Stimulated activated memory B cell treated with anti-CD40 and anti-IgM and Interleukin-4, amounts not matched to agents 10 μg/mL and 1 μg/mL and 100 μg/mL, for 72 hours (primary cell): ENCODE results near the gene MESP1.

ENCODE experiments used
- ATAC-seq: fragments of 150-1000 bp; cut with Tn5 transposase; 2 replicates; pipeline ENCODE4 v1.10.0; 2021
- H3K27ac Mint-ChIP-seq: one replicate; pipeline ENCODE4 v1.8.0; 2022; ENCODE audit warnings: mild to moderate bottlenecking, mixed read lengths
- H3K27me3 Mint-ChIP-seq: one replicate; pipeline ENCODE4 v1.8.0; 2022; ENCODE audit warnings: mixed read lengths
- H3K36me3 Mint-ChIP-seq: one replicate; pipeline ENCODE4 v1.8.0; 2022; ENCODE audit warnings: mixed read lengths
- H3K4me1 Mint-ChIP-seq: one replicate; pipeline ENCODE4 v1.8.0; 2022; ENCODE audit warnings: mixed read lengths
- H3K4me3 Mint-ChIP-seq: one replicate; pipeline ENCODE4 v1.8.0; 2022; ENCODE audit warnings: mild to moderate bottlenecking, moderate library complexity, mixed read lengths
- H3K9me3 Mint-ChIP-seq: one replicate; pipeline ENCODE4 v1.8.0; 2022; ENCODE audit warnings: mixed read lengths

Gene MESP1

GRCh38 chr15:89731275-89731674 lies 19.8 kb downstream of the MESP1 start:
- Mint-ChIP-seq H3K27ac (no peak overlapping the region), H3K4me1 (no peaks in the 10 kb centered on the region), H3K4me3 (no peak overlapping the region), H3K36me3 (no peaks in the 10 kb centered on the region), H3K27me3 (peaks cover 28% of the 10 kb centered on the region), H3K9me3 (no peaks in the 10 kb centered on the region)
- ATAC-seq: no peak

DNA sequence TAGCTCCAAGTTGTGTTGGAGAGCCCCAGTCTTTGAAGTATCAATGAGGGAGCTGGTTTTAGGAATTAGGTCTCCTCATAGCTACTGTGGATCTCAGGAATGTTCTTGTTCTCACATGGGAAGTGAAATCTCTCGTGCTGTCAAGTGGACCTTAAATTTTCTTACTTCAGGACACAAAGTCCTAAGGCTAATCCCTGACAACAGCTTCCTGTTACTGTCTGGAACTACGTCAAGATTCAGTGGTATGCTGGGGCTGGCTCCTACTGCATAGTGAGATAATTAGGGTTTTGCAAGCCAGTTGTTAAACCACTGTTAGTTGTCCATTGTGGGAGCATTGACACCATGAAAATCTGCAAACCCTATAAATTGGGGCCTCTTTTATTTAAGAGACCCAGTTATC lies 22.8 kb downstream of the MESP1 start:
- Mint-ChIP-seq H3K4me3 (no peak overlapping the region), H3K4me1 (no peaks in the 10 kb centered on the region)

DNA sequence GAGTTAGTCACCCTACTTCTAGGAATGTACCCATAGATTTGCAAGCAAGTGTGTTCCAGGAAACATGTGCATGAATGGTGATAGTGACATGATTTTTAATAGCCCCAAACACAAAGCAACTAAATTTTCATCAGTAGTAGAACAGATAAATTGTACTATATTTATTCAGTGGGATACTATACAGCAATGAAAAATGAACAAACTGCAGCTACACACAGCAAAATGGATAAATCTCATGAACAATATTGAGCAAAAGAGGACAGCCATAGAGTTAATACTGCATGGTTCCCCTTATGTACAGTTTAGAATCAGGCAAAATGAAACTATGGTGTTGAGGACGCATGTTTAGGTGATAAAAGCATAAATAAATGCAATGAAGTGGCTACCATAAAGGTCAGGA lies 26.0 kb downstream of the MESP1 start:
- ATAC-seq: no peak
- Mint-ChIP-seq H3K36me3 (no peaks in the 10 kb centered on the region), H3K27me3 (peaks cover 27% of the 10 kb centered on the region), H3K9me3 (peaks cover 4% of the 10 kb centered on the region), H3K27ac (no peak overlapping the region), H3K4me3 (no peak overlapping the region), H3K4me1 (no peaks in the 10 kb centered on the region)

More for the DNA sequence above, 22.8 kb downstream of the MESP1 start:
- Mint-ChIP-seq H3K9me3 (no peaks in the 10 kb centered on the region), H3K36me3 (no peaks in the 10 kb centered on the region), H3K27me3 (no peaks in the 10 kb centered on the region), H3K27ac (no peak overlapping the region)
- ATAC-seq: no peak

GRCh38 chr15:89724621-89725020 lies 26.4 kb downstream of the MESP1 start:
- Mint-ChIP-seq H3K27me3 (peaks cover 31% of the 10 kb centered on the region), H3K9me3 (peaks cover 4% of the 10 kb centered on the region), H3K27ac (no peak overlapping the region), H3K4me1 (no peaks in the 10 kb centered on the region), H3K36me3 (no peaks in the 10 kb centered on the region), H3K4me3 (no peak overlapping the region)
- no peak for ATAC-seq

DNA sequence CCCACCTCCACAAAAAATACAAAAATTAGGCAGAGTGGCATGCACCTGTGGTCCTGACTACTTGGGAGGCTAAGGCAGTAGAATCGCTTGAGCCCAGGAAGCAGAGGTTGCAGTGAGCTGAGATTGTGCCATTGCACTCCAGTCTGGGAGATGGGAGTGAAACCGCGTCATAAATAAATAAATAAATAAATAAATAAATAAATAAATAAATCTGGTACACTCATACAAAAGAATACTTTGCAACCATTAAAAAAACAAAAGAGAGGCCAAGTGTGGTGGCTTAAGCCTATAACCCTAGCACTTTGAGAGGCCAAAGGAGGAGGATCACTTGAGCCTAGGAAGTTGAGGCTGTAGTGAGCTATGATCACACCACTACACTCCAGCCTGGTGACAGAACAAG lies 28.0 kb downstream of the MESP1 start:
- Mint-ChIP-seq H3K4me1 (no peaks in the 10 kb centered on the region), H3K36me3 (no peaks in the 10 kb centered on the region)

GRCh38 chr15:89714775-89715174 lies 36.3 kb downstream of the MESP1 start:
- Mint-ChIP-seq H3K9me3 (no peaks in the 10 kb centered on the region), H3K27ac (no peak overlapping the region), H3K36me3 (no peaks in the 10 kb centered on the region), H3K4me1 (no peaks in the 10 kb centered on the region), H3K27me3 (peaks cover 9% of the 10 kb centered on the region), H3K4me3 (no peak overlapping the region)
- ATAC-seq: no peak

More for the DNA sequence above, 28.0 kb downstream of the MESP1 start:
- H3K27ac Mint-ChIP-seq: no peak overlapping the region
- H3K27me3 Mint-ChIP-seq: peaks cover 38% of the 10 kb centered on the region
- ATAC-seq: no peak
- peaks cover 4% of the 10 kb centered on the region for H3K9me3 Mint-ChIP-seq
- H3K4me3 Mint-ChIP-seq: no peak overlapping the region

GRCh38 chr15:89707577-89707976 lies 43.5 kb downstream of the MESP1 start:
- H3K4me1 Mint-ChIP-seq: no peaks in the 10 kb centered on the region
- ATAC-seq: no peak
- peaks cover 42% of the 10 kb centered on the region for H3K27me3 Mint-ChIP-seq

DNA sequence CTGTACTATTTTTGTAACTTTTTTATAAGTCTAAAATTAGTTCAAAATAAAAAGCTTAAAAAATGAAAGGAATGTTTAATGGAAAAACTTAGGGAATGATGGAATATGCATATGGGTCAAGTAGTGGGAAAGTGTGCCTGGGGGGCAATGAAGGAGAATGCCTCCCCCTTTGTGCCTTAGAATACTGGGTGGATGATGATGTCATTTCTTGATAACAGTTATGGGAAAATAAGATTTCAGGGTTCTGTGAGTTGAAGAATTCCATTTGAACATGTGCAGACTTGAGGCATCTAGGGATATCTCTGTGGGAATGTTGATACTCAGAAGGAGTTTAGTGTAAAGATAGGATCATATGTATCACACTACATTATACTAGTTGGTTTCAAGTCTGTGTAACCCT lies 46.6 kb downstream of the MESP1 start:
- Mint-ChIP-seq H3K36me3 (no peaks in the 10 kb centered on the region), H3K9me3 (no peaks in the 10 kb centered on the region), H3K27me3 (peaks cover 57% of the 10 kb centered on the region), H3K27ac (no peak overlapping the region), H3K4me1 (no peaks in the 10 kb centered on the region), H3K4me3 (no peak overlapping the region)
- ATAC-seq: no peak

More at GRCh38 chr15:89707577-89707976, 43.5 kb downstream of the MESP1 start:
- H3K9me3 Mint-ChIP-seq: no peaks in the 10 kb centered on the region
- no peaks in the 10 kb centered on the region for H3K36me3 Mint-ChIP-seq
- no peak overlapping the region for H3K27ac Mint-ChIP-seq
- no peak overlapping the region for H3K4me3 Mint-ChIP-seq
